HG02642 (cell line): ENCODE results near the gene ARID3C.
"Not testable (repeated sequence)": the region's sequence is repeated elsewhere in the genome, so short reads cannot be mapped to it uniquely, and the experiment has no call there.

Experiments used
- ATAC-seq: cut with Tn5 transposase; IDR thresholded peaks from one replicate; pipeline ENCODE4 v1.9.1; 2021; ENCODE audit warnings: mild to moderate bottlenecking; ENCODE audit not compliant: unreplicated experiment, poor library complexity

ARID3C gene

GRCh38 chr9:34653151-34654072 is 24.5 kb upstream of the ARID3C start:
- ATAC-seq, result no peak

GRCh38 chr9:34652602-34653000 is 23.7 kb upstream of the ARID3C start:
- ATAC-seq, result no peak

- ATAC-seq, result no peak
Measured at GRCh38 chr9:34651876-34652601, 23.2 kb upstream of the ARID3C start, which contains the start of gene IL11RA. Gene IL11RA, plus strand, starts transcription at chr9:34652185. Its CDS starts 3,033 bp downstream, at chr9:34655218.

- no peak for ATAC-seq
Measured at GRCh38 chr9:34651321-34651720, 22.5 kb upstream of the ARID3C start.

- ATAC-seq, result no peak
Measured at GRCh38 chr9:34650816-34651215, 21.9 kb upstream of the ARID3C start.

GRCh38 chr9:34648673-34649072 is 19.8 kb upstream of the ARID3C start:
- ATAC-seq, result no peak

GRCh38 chr9:34647651-34648050 is 18.8 kb upstream of the ARID3C start:
- ATAC-seq, result no peak

GRCh38 chr9:34647084-34647403 is 18.2 kb upstream of the ARID3C start:
- no peak for ATAC-seq

GRCh38 chr9:34646211-34647083 is 17.6 kb upstream of the ARID3C start, which contains the start of gene GALT:
Gene GALT, plus strand, starts transcription at chr9:34646675. Its CDS starts 30 bp downstream, at chr9:34646705.
- ATAC-seq, result peak; percentile 91

- ATAC-seq, result no peak
Measured at GRCh38 chr9:34644766-34645314, 16.0 kb upstream of the ARID3C start.

- ATAC-seq, result no peak
Measured at GRCh38 chr9:34642679-34643078, 13.8 kb upstream of the ARID3C start.

GRCh38 chr9:34639322-34639721 is 10.5 kb upstream of the ARID3C start:
- not testable (repeated sequence) for ATAC-seq

- ATAC-seq, result no peak
Measured at GRCh38 chr9:34638138-34638445, 9.2 kb upstream of the ARID3C start.

GRCh38 chr9:34637356-34638137 is 8.7 kb upstream of the ARID3C start, which contains the start of gene SIGMAR1:
Gene SIGMAR1, minus strand, starts transcription at chr9:34637787. Its CDS starts 90 bp downstream, at chr9:34637697.
- ATAC-seq, result peak; percentile 91

GRCh38 chr9:34636791-34637355 is 8.0 kb upstream of the ARID3C start:
- no peak for ATAC-seq

GRCh38 chr9:34635556-34635955 is 6.7 kb upstream of the ARID3C start:
- ATAC-seq, result no peak

GRCh38 chr9:34634551-34635248 is 5.8 kb upstream of the ARID3C start:
- no peak for ATAC-seq

- ATAC-seq, result peak; percentile 25
Measured at GRCh38 chr9:34633851-34634550, 5.1 kb upstream of the ARID3C start.
